Measurements from ENCODE around the gene TRIM6. TPM values are rescaled to one million over a fixed set of nuclear protein-coding genes. Genes with fewer than 3 reads are reported as not detected.
"Not testable (repeated sequence)": the region's sequence is repeated elsewhere in the genome, so short reads cannot be mapped to it uniquely, and the experiment has no call there.

The TRIM6 gene
- total and polyA plus RNA-seq, 2 donors (not counting 3 experiments of a cell fraction or from before 2014, with no cell fraction given), result 3.9 to 5.6 TPM

GRCh38 chr11:5655474-5655873, 59.0 kb downstream of the TRIM6 start:
- Histone ChIP-seq H3K27me3 (ENCODE audit: control insufficient read depth in 2 of 2, insufficient read depth in 2 of 2, low read length in 2 of 2) (no peaks in the 10 kb centered on the region), H4K20me1 (replicated peaks; ENCODE audit: control insufficient read depth, extremely low read depth, insufficient read depth, low read length) (no peaks in the 10 kb centered on the region), H2AFZ (ENCODE audit: low read depth, low read length) (no peak overlapping the region), H3K9me3 (replicated peaks; ENCODE audit: control insufficient read depth, insufficient read depth, low read length) (no peaks in the 10 kb centered on the region), H3K4me2 (ENCODE audit: insufficient read depth, low read length) (no peak overlapping the region), H3K9ac (replicated peaks; ENCODE audit: extremely low read depth, insufficient read depth, low read length) (no peak overlapping the region), H3K27ac (ENCODE audit: insufficient read depth, low read depth, low read length) (no peak overlapping the region), H3K4me1 (ENCODE audit: control insufficient read depth, extremely low read depth, insufficient read depth, low read length) (no peaks in the 10 kb centered on the region), H3K4me3 (replicated peaks in 1 of 3; ENCODE audit: insufficient read depth in 1 of 3, low read depth in 1 of 3, low read length in 3 of 3) (no peak overlapping the region), H3K36me3 (ENCODE audit: control insufficient read depth in 2 of 2, extremely low read depth in 1 of 2, insufficient read depth in 2 of 2, low read length in 2 of 2) (no peaks in the 10 kb centered on the region), H3K9me1 (replicated peaks; ENCODE audit: control insufficient read depth, extremely low read depth, insufficient read depth, low read length) (no peaks in the 10 kb centered on the region), H3K79me2 (ENCODE audit: control insufficient read depth, insufficient read depth, low read length) (no peaks in the 10 kb centered on the region)
- CTCF ChIA-PET, result interaction anchor here (1.2 kb wide), 1 partner anchor 26 kb away, joined by 3 read pairs; no protein-coding TSS in a partner anchor
- BruUV-seq (replicated peaks), result no TSS peak
- dilution Hi-C loops (cut with MboI; ENCODE audit: extremely low pct_ligation_motif_present, low sequenced_read_pairs), result no loop called here
- DNase-seq (ENCODE audit: low read depth, low spot score) (no peak), FAIRE-seq (no peak)
- POLR2A ChIA-PET, result no interaction called here
- TF ChIP-seq MAX (IDR thresholded peaks at IDR 0.05; ENCODE audit: insufficient read depth, insufficient read length) (no peak), POLR2AphosphoS5 (IDR thresholded peaks at IDR 0.05; ENCODE audit: insufficient read depth, low read depth, low read length) (no peak), GATA2 (IDR thresholded peaks at IDR 0.05; ENCODE audit: insufficient read depth, insufficient read length, low read depth, low read length) (no peak), CTCF (IDR thresholded peaks at IDR 0.05; ENCODE audit: extremely low read depth in 1 of 2, insufficient read depth in 1 of 2, low read depth in 1 of 2, low read length in 2 of 2) (no peak), POLR2A (IDR thresholded peaks at IDR 0.05; ENCODE audit: low read depth, low read length) (no peak), JUN (IDR thresholded peaks at IDR 0.05; ENCODE audit: borderline replicate concordance, insufficient read depth, insufficient read length, low read depth) (no peak), EZH2 (IDR thresholded peaks at IDR 0.05; ENCODE audit: borderline replicate concordance, low read depth, low read length, severe bottlenecking) (no peak), MYC (IDR thresholded peaks at IDR 0.05; ENCODE audit: low read depth, low read length) (no peak), FOS (IDR thresholded peaks at IDR 0.05; ENCODE audit: borderline replicate concordance, insufficient read depth, low read length) (no peak)
- intact Hi-C loops (cut with micrococcal nuclease), result no loop called here

DNA sequence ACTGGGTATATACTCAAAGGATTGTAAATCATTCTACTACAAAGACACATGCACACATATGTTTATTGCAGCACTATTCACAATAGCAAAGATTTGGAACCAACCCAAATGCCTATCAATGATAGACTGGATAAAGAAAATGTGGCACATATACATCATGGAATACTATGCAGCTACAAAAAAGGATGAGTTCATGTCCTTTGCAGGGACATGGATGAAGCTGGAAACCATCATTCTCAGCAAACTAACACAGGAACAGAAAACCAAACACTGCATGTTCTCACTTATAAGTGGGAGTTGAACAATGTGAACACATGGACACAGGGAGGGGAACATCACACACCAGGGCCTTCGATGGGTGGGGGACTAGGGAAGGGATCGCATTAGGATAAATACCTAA, 60.5 kb downstream of the TRIM6 start:
- CTCF ChIA-PET, result interaction anchor here (1.2 kb wide), 1 partner anchor 56 kb away, joined by 3 read pairs; no protein-coding TSS in a partner anchor
- H3K9ac ChIP-seq (replicated peaks; ENCODE audit: extremely low read depth, insufficient read depth, low read length); POLR2A ChIA-PET; H3K4me1 ChIP-seq (ENCODE audit: control insufficient read depth, extremely low read depth, insufficient read depth, low read length); dilution Hi-C loops (cut with MboI; ENCODE audit: extremely low pct_ligation_motif_present, low sequenced_read_pairs); H3K4me3 ChIP-seq (replicated peaks in 1 of 3; ENCODE audit: insufficient read depth in 1 of 3, low read depth in 1 of 3, low read length in 3 of 3); H3K79me2 ChIP-seq (ENCODE audit: control insufficient read depth, insufficient read depth, low read length); H2AFZ ChIP-seq (ENCODE audit: low read depth, low read length); H3K9me3 ChIP-seq (replicated peaks; ENCODE audit: control insufficient read depth, insufficient read depth, low read length); H3K27ac ChIP-seq (ENCODE audit: insufficient read depth, low read depth, low read length); BruUV-seq (replicated peaks); FAIRE-seq; H4K20me1 ChIP-seq (replicated peaks; ENCODE audit: control insufficient read depth, extremely low read depth, insufficient read depth, low read length); H3K36me3 ChIP-seq (ENCODE audit: control insufficient read depth in 2 of 2, extremely low read depth in 1 of 2, insufficient read depth in 2 of 2, low read length in 2 of 2); H3K27me3 ChIP-seq (ENCODE audit: control insufficient read depth in 2 of 2, insufficient read depth in 2 of 2, low read length in 2 of 2); H3K4me2 ChIP-seq (ENCODE audit: insufficient read depth, low read length); intact Hi-C loops (cut with micrococcal nuclease); DNase-seq (ENCODE audit: low read depth, low spot score); H3K9me1 ChIP-seq (replicated peaks; ENCODE audit: control insufficient read depth, extremely low read depth, insufficient read depth, low read length): not testable (repeated sequence)

Measured in endothelial cell of umbilical vein (primary cell).